Measurements from ENCODE around the gene TTLL10. TPM values are rescaled to one million over a fixed set of nuclear protein-coding genes. Genes with fewer than 3 reads are reported as not detected.

The TTLL10 gene
- total and polyA plus RNA-seq, 2 of the 4 experiments (the other 2 are of a cell fraction), result not detected

GRCh38 chr1:1181938-1182410 lies 8.3 kb downstream of the TTLL10 start:
- Histone ChIP-seq H3K14ac (replicated peaks; ENCODE audit: low read depth, low read length) (no peak overlapping the region), H2BK15ac (ENCODE audit: low read depth, low read length) (no peak overlapping the region), H2AK5ac (ENCODE audit: low read depth, low read length) (no peak overlapping the region), H3K4me3 (ENCODE audit: insufficient read depth, low read depth, low read length) (no peak overlapping the region), H3K36me3 (ENCODE audit: control insufficient read depth, insufficient read depth, low read length) (no peaks in the 10 kb centered on the region), H3K56ac (ENCODE audit: extremely low read depth, insufficient read depth, low read length) (no peak overlapping the region), H3K27ac (ENCODE audit: insufficient read depth, low read length) (no peak overlapping the region), H3K18ac (ENCODE audit: low read depth, low read length) (no peak overlapping the region), H2BK20ac (ENCODE audit: low read depth, low read length) (no peak overlapping the region), H4K91ac (ENCODE audit: insufficient read depth, low read depth, low read length) (no peak overlapping the region), H3K23ac (ENCODE audit: low read depth, low read length) (no peak overlapping the region), H3K9me3 (ENCODE audit: control insufficient read depth, insufficient read depth, low read length) (no peaks in the 10 kb centered on the region), H3K9ac (ENCODE audit: low read depth, low read length) (no peak overlapping the region), H3K4ac (ENCODE audit: low read depth, low read length) (no peak overlapping the region), H3K27me3 (ENCODE audit: control insufficient read depth, insufficient read depth, low read length) (peaks cover 11% of the 10 kb centered on the region), H3K9me1 (ENCODE audit: insufficient read depth, low read length) (no peaks in the 10 kb centered on the region), H2BK5ac (ENCODE audit: low read depth, low read length, poor library complexity, severe bottlenecking) (no peak overlapping the region), H3K4me2 (ENCODE audit: low read depth, low read length) (no peak overlapping the region), H3K4me1 (ENCODE audit: control insufficient read depth, insufficient read depth, low read length) (no peaks in the 10 kb centered on the region), H2BK120ac (ENCODE audit: low read depth, low read length) (no peak overlapping the region), H4K8ac (ENCODE audit: low read depth in 2 of 2, low read length in 2 of 2) (no peak overlapping the region), H4K5ac (ENCODE audit: low read depth, low read length) (no peak overlapping the region), H3K79me1 (ENCODE audit: low read depth in 1 of 2, low read length in 2 of 2) (no peaks in the 10 kb centered on the region), H2AK9ac (replicated peaks; ENCODE audit: low read depth, low read length, poor library complexity) (no peak overlapping the region), H4K20me1 (ENCODE audit: insufficient read depth, low read length) (no peaks in the 10 kb centered on the region), H2AFZ (replicated peaks; ENCODE audit: low read length, poor library complexity) (no peak overlapping the region)
- DNase-seq (no peak), ATAC-seq (ENCODE audit: low read depth) (no peak)
- ChIA-PET CTCF (no interaction called here), POLR2A (ENCODE audit: unreplicated experiment) (no interaction called here)
- BruUV-seq (replicated peaks), result no TSS peak
- 83% methylated on average over 11 of the region's 21 CpGs; no CpG with 5 or more reads in 1 of the 2 experiments for WGBS, 2 experiments (ENCODE audit: extremely low coverage in 2 of 2, insufficient read length in 1 of 2)
- intact Hi-C loops (cut with micrococcal nuclease) (no loop called here), in situ Hi-C loops (cut with MboI; ENCODE audit: low sequenced_read_pairs) (no loop called here), dilution Hi-C loops (cut with HindIII; ENCODE audit: low sequenced_read_pairs, unreplicated experiment) (no loop called here)
- TF ChIP-seq MAZ (IDR thresholded peaks at IDR 0.05; ENCODE audit: borderline replicate concordance, low read depth, low read length), result no peak
- TF ChIP-seq NFE2L2 (IDR thresholded peaks at IDR 0.05; ENCODE audit: low read depth, low read length), result no peak
- TF ChIP-seq MAFK (IDR thresholded peaks at IDR 0.05; ENCODE audit: low read depth, low read length), result no peak
- TF ChIP-seq POLR2A (IDR thresholded peaks at IDR 0.05; ENCODE audit: low read depth, low read length), result no peak
- no peak for TF ChIP-seq CEBPB (IDR thresholded peaks at IDR 0.05; ENCODE audit: low read depth, low read length)
- TF ChIP-seq RFX5 (IDR thresholded peaks at IDR 0.05; ENCODE audit: low read depth, low read length), result no peak
- no peak for TF ChIP-seq SMC3 (IDR thresholded peaks at IDR 0.05; ENCODE audit: low read depth, low read length)
- no peak for TF ChIP-seq MXI1 (IDR thresholded peaks at IDR 0.05; ENCODE audit: borderline replicate concordance, low read depth, low read length)
